Spinal cord (tissue), 10 donors: ENCODE measurements around the gene STPG4. TPM values are rescaled to one million over a fixed set of nuclear protein-coding genes. Genes with fewer than 3 reads are reported as not detected.
A peak's percentile ranks its signal among the peaks of the same experiment; 100 is the strongest.

Experiments
- DNase-seq, 6 donors: peaks; one replicate each; pipeline versions ENCODE4 v3.0.0 to v3.0.0-alpha.2; 2013 to 2015; ENCODE audit warnings: low spot score in 6 of 6, low read depth in 4 of 6
- H3K27ac ChIP-seq: one replicate; pipeline ENCODE4 v1.5.1; 2013; ENCODE audit warnings: low read depth, low read length, control low read depth
- H3K27me3 ChIP-seq: one replicate; pipeline ENCODE4 v1.6.1; 2013; ENCODE audit warnings: low read length; ENCODE audit not compliant: control insufficient read depth, insufficient read depth
- H3K36me3 ChIP-seq: one replicate; pipeline ENCODE4 v1.6.1; 2013; ENCODE audit warnings: low read length; ENCODE audit not compliant: control insufficient read depth, insufficient read depth
- H3K4me1 ChIP-seq: one replicate; pipeline ENCODE4 v1.6.1; 2013; ENCODE audit warnings: low read length; ENCODE audit not compliant: control insufficient read depth, insufficient read depth
- H3K4me3 ChIP-seq: one replicate; pipeline ENCODE4 v1.5.1; 2013; ENCODE audit warnings: low read depth, low read length, control low read depth
- H3K9me3 ChIP-seq: one replicate; pipeline ENCODE4 v1.6.1; 2013; ENCODE audit warnings: low read length; ENCODE audit not compliant: control insufficient read depth, insufficient read depth
- WGBS: methylation state at CpG from one replicate; pipeline ENCODE4 v1.1.5; 2013; ENCODE audit warnings: missing lambda C conversion rate; ENCODE audit not compliant: insufficient coverage; 5-methylcytosine and 5-hydroxymethylcytosine counted together
- polyA plus RNA-seq, 2 donors: library from polyadenylated mRNA; unstranded; fragments of 120-200 nt; gene quantifications; one replicate each; pipeline ENCODE4 v1.2.1, GENCODE V29; 2013; ENCODE audit not compliant: insufficient read length in 2 of 2
- total RNA-seq, 2 donors: library from RNA; depleted of rRNA in 1 of 2; stranded (reverse); fragments of 120-200 nt in 1 of 2; fragments of >200 nt in 1 of 2; gene quantifications; one replicate each; pipeline versions ENCODE4 v1.2.3 to v1.2.4, GENCODE V29; 2013 to 2014
- donor health status: healthy.

The STPG4 gene
- total and polyA plus RNA-seq, 4 donors: 0.35 to 0.74 (median 0.44) TPM; not detected in 1

- Histone ChIP-seq H3K27me3 (no peaks in the 10 kb centered on the region), H3K36me3 (no peaks in the 10 kb centered on the region), H3K27ac (peak overlapping the region; percentile 52), H3K4me3 (no peak overlapping the region), H3K9me3 (no peaks in the 10 kb centered on the region), H3K4me1 (peaks cover 41% of the 10 kb centered on the region)
- peak in 1 of 6 donors; percentile 7 for DNase-seq
- WGBS: 85% methylated on average over 3 of the region's 6 CpGs
Measured at GRCh38 chr2:47086571-47086970, 68.5 kb downstream of the STPG4 start.

DNA sequence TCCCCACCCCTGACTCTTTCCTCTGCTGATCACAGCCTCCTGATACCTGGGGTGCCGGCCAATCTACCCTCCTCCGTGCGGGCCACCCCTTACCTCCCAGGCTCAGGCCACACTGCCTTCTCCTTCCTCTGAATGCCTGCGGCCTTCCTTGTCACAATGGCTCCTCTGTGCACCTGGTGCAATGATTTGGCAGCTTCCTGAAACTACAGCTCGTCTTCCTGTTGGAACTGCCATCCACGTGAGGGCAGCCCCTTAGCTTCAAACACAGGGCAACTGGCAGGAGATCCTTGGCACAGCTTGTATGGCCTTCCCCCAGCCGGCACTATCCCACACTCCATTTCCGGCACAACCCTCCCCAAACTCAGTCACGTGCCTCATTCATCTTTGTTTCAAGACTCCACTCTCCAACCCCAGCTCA lies 69.0 kb downstream of the STPG4 start:
- H3K4me3 ChIP-seq: no peak overlapping the region
- DNase-seq: no peak
- no peaks in the 10 kb centered on the region for H3K27me3 ChIP-seq
- H3K36me3 ChIP-seq: no peaks in the 10 kb centered on the region
- WGBS: 51% methylated on average over 9 of the region's 9 CpGs
- H3K9me3 ChIP-seq: no peaks in the 10 kb centered on the region
- peaks cover 41% of the 10 kb centered on the region for H3K4me1 ChIP-seq
- H3K27ac ChIP-seq: peak overlapping the region; percentile 57

GRCh38 chr2:47083886-47084687 lies 71.0 kb downstream of the STPG4 start:
- H3K9me3 ChIP-seq: no peaks in the 10 kb centered on the region
- H3K4me1 ChIP-seq: peaks cover 46% of the 10 kb centered on the region
- no peak overlapping the region for H3K27ac ChIP-seq
- DNase-seq: no peak
- no peaks in the 10 kb centered on the region for H3K27me3 ChIP-seq
- no peak overlapping the region for H3K4me3 ChIP-seq
- H3K36me3 ChIP-seq: no peaks in the 10 kb centered on the region
- 83% methylated on average over 11 of the region's 17 CpGs for WGBS

DNA sequence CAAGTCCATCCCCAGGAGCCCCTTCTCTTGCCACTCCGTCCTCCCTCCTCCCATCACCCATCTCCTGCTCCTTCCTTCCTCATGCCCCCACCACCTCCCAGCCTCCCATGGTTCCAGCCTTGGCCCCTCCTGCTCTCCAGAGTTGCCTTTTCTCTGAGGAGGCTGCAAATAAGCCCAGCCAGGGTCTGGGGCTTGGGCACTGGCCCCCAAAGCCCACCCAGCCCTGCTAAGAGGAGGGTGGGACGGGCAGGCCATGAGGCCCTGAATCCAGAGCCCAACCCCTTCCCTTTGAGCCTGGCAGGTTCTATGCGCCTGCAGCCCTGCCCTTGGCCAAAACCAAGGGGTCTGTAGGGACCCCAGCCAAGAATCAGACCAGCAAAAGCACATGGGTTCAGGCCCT lies 71.6 kb downstream of the STPG4 start:
- DNase-seq: no peak
- Histone ChIP-seq H3K36me3 (no peaks in the 10 kb centered on the region), H3K4me1 (peaks cover 44% of the 10 kb centered on the region), H3K27ac (no peak overlapping the region), H3K4me3 (no peak overlapping the region), H3K9me3 (no peaks in the 10 kb centered on the region), H3K27me3 (no peaks in the 10 kb centered on the region)
- WGBS: 92% methylated on average over 3 of the region's 3 CpGs

DNA sequence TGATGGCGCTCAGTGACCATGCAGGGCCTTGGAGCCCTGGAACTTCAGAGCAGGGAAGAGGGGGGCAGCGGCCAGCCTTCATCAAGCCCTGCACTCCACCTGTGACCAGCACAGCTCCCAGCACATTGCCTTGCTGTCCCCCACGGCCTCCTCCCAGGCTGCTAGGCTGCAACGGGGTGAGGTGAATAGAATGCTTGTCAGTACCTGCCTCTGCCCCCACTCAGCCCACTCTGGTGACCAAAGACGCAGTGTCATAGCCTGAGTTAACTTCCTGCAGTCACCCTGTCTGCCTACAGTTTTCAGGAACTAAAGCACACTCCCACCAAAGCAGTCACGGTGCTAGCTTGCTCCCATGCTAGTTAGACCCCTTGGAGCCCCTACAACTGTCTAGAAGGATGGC lies 72.1 kb downstream of the STPG4 start:
- Histone ChIP-seq H3K27ac (no peak overlapping the region), H3K36me3 (no peaks in the 10 kb centered on the region), H3K4me3 (no peak overlapping the region), H3K9me3 (no peaks in the 10 kb centered on the region), H3K27me3 (no peaks in the 10 kb centered on the region), H3K4me1 (peaks cover 48% of the 10 kb centered on the region)
- no peak for DNase-seq
- WGBS: 95% methylated on average over 5 of the region's 6 CpGs

DNA sequence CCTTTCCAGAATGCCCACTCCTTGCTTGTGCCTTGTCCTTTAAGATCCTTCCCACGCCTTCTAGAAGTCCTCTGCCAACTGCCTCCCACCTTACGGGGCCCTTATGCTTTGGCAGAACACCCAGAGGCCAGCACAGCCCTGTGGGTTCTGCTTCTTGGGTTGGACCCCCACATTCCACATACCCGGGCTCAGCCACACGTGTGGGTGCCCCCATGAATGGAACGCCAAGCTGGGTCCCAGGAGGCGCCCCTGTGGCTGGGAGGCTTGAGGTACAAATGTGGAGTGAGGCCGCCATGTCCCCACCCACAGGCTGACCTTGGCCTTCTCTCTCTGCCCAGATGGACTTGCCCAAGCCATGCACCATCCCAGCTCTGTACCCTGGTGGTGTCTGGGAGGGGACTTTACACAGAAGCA lies 74.2 kb downstream of the STPG4 start:
- peaks cover 3% of the 10 kb centered on the region for H3K36me3 ChIP-seq
- no peaks in the 10 kb centered on the region for H3K9me3 ChIP-seq
- H3K4me1 ChIP-seq: peaks cover 53% of the 10 kb centered on the region
- no peak for DNase-seq
- H3K4me3 ChIP-seq: no peak overlapping the region
- H3K27me3 ChIP-seq: no peaks in the 10 kb centered on the region
- WGBS: 100% methylated on average over 2 of the region's 7 CpGs
- H3K27ac ChIP-seq: no peak overlapping the region

- Histone ChIP-seq H3K4me3 (no peak overlapping the region), H3K9me3 (no peaks in the 10 kb centered on the region), H3K27ac (peak overlapping the region; percentile 49), H3K4me1 (peaks cover 59% of the 10 kb centered on the region), H3K27me3 (no peaks in the 10 kb centered on the region), H3K36me3 (peaks cover 8% of the 10 kb centered on the region)
- 50% methylated on average over 7 of the region's 11 CpGs for WGBS
- DNase-seq: no peak
Measured at GRCh38 chr2:47079515-47080412, 75.3 kb downstream of the STPG4 start.

GRCh38 chr2:47078541-47079482 lies 76.3 kb downstream of the STPG4 start:
- Histone ChIP-seq H3K4me1 (peaks cover 61% of the 10 kb centered on the region), H3K36me3 (peaks cover 16% of the 10 kb centered on the region), H3K27me3 (no peaks in the 10 kb centered on the region), H3K9me3 (no peaks in the 10 kb centered on the region), H3K4me3 (no peak overlapping the region), H3K27ac (no peak overlapping the region)
- DNase-seq: peak in 1 of 6 donors; percentile 31
- 92% methylated on average over 14 of the region's 17 CpGs for WGBS
